Astrocyte (in vitro differentiated cells and primary cell): ENCODE measurements around the gene TUBB.

ENCODE experiments used
- CTCF ChIP-seq: IDR thresholded peaks from 2 replicates; pipeline ENCODE4 v1.5.1; 2011; ENCODE audit warnings: low read depth, mild to moderate bottlenecking, inconsistent platforms, low read length, moderate library complexity; ENCODE audit not compliant: insufficient read depth
- EZH2 ChIP-seq: IDR thresholded peaks from 2 replicates; pipeline ENCODE4 v1.6.1; 2012; ENCODE audit warnings: mild to moderate bottlenecking, low read length, inconsistent platforms; ENCODE audit not compliant: insufficient read depth

GRCh38 chr6:30761791-30762429 lies 41.8 kb downstream of the TUBB start:
- TF ChIP-seq CTCF (no peak), EZH2 (no peak)
